Measurements from ENCODE around the gene CCDC15. TPM values are rescaled to one million over a fixed set of nuclear protein-coding genes. Genes with fewer than 3 reads are reported as not detected.

Gene CCDC15
- total RNA-seq, 1 donor from 2014 or later, result 4.0 TPM

GRCh38 chr11:125001079-125001778 lies 47.2 kb downstream of the CCDC15 start:
- Mint-ChIP-seq H3K36me3 (ENCODE audit: insufficient read depth) (peaks cover 9% of the 10 kb centered on the region), H3K9me3 (ENCODE audit: low read depth) (peaks cover 6% of the 10 kb centered on the region), H3K27ac (no peak overlapping the region), H3K27me3 (no peaks in the 10 kb centered on the region), H3K4me1 (ENCODE audit: low read depth) (no peaks in the 10 kb centered on the region), H3K4me3 (ENCODE audit: low read depth) (no peak overlapping the region)
- DNase-seq (ENCODE audit: low spot score, unreplicated experiment), result no peak
- TF ChIP-seq, protein P1, sequence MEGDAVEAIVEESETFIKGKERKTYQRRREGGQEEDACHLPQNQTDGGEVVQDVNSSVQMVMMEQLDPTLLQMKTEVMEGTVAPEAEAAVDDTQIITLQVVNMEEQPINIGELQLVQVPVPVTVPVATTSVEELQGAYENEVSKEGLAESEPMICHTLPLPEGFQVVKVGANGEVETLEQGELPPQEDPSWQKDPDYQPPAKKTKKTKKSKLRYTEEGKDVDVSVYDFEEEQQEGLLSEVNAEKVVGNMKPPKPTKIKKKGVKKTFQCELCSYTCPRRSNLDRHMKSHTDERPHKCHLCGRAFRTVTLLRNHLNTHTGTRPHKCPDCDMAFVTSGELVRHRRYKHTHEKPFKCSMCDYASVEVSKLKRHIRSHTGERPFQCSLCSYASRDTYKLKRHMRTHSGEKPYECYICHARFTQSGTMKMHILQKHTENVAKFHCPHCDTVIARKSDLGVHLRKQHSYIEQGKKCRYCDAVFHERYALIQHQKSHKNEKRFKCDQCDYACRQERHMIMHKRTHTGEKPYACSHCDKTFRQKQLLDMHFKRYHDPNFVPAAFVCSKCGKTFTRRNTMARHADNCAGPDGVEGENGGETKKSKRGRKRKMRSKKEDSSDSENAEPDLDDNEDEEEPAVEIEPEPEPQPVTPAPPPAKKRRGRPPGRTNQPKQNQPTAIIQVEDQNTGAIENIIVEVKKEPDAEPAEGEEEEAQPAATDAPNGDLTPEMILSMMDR (IDR thresholded peaks at IDR 0.05; ENCODE audit: unreplicated experiment), result no peak

DNA sequence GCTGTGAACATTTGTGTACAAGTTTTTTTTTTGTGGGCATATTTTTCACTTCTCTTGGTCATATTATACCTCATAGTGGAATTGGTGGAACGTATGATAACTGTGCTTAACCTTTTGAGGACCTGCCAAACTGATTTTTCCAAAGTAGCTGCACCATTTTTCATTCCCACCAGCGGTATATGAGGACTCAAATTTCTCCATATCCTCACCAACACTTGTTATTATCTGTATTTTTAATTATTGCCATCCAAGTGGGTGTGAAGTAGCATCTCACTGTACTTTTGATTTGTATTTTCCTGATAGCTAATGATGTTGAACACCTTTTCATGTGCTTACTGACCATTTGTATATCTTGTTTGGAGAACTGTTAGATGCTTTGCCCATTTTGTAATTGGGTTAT lies 47.8 kb downstream of the CCDC15 start:
- peaks cover 10% of the 10 kb centered on the region for H3K9me3 Mint-ChIP-seq (ENCODE audit: low read depth)
- no peaks in the 10 kb centered on the region for H3K4me1 Mint-ChIP-seq (ENCODE audit: low read depth)
- no peak overlapping the region for H3K27ac Mint-ChIP-seq
- peaks cover 12% of the 10 kb centered on the region for H3K36me3 Mint-ChIP-seq (ENCODE audit: insufficient read depth)
- no peaks in the 10 kb centered on the region for H3K27me3 Mint-ChIP-seq
- TF ChIP-seq, protein P1 (IDR thresholded peaks at IDR 0.05; ENCODE audit: unreplicated experiment), result no peak
- DNase-seq (ENCODE audit: low spot score, unreplicated experiment), result no peak
- no peak overlapping the region for H3K4me3 Mint-ChIP-seq (ENCODE audit: low read depth)

GRCh38 chr11:125005491-125005890 lies 51.5 kb downstream of the CCDC15 start:
- no peak for DNase-seq (ENCODE audit: low spot score, unreplicated experiment)
- TF ChIP-seq, protein P1 (IDR thresholded peaks at IDR 0.05; ENCODE audit: unreplicated experiment), result no peak
- Mint-ChIP-seq H3K4me1 (ENCODE audit: low read depth) (no peaks in the 10 kb centered on the region), H3K27me3 (no peaks in the 10 kb centered on the region), H3K4me3 (ENCODE audit: low read depth) (no peak overlapping the region), H3K9me3 (ENCODE audit: low read depth) (peaks cover 14% of the 10 kb centered on the region), H3K27ac (no peak overlapping the region), H3K36me3 (ENCODE audit: insufficient read depth) (peaks cover 16% of the 10 kb centered on the region)

DNA sequence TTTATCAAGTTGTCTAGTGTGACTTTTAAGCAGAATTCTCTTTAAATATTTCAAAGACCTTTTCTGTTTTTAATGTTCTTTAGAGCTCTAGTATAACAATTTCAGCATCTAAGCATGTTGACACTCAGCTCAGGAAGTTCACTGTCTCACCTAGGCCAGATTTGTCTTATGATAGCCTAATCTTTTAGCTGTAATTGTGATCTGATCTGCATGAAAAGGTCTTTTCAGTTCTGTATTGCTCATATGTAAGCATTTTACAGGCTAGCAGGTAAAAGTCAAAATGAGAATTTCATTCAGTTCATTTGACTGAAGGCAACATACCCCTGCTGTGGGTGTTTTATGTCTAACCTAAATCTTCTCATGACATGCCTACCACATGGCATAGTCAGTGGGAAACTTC lies 62.4 kb downstream of the CCDC15 start:
- Mint-ChIP-seq H3K9me3 (ENCODE audit: low read depth) (peaks cover 18% of the 10 kb centered on the region), H3K27me3 (no peaks in the 10 kb centered on the region)

DNA sequence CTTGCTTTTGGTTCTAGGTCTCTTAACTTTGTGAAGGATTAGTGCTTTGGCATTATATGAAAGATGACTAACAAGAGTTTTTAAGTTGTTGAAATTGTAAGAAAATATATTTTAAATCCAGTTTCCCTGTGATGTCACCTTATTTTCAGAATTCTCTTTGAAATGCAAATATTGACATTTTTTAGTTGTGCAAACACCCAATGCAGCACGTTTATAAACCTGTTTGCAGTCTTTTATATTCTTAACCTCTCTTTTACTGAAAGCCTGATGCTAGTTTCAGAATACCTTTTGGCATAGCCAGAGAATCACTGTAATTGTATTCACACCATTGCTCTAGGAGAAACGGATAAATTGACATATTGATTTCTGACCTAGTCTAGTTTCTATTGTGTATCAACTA lies 66.3 kb downstream of the CCDC15 start:
- DNase-seq (ENCODE audit: low spot score, unreplicated experiment), result no peak
- no peak overlapping the region for H3K4me3 Mint-ChIP-seq (ENCODE audit: low read depth)
- no peak overlapping the region for H3K27ac Mint-ChIP-seq
- peaks cover 6% of the 10 kb centered on the region for H3K4me1 Mint-ChIP-seq (ENCODE audit: low read depth)
- TF ChIP-seq, protein P1 (IDR thresholded peaks at IDR 0.05; ENCODE audit: unreplicated experiment), result no peak
- H3K27me3 Mint-ChIP-seq, result no peaks in the 10 kb centered on the region
- no peaks in the 10 kb centered on the region for H3K9me3 Mint-ChIP-seq (ENCODE audit: low read depth)
- no peaks in the 10 kb centered on the region for H3K36me3 Mint-ChIP-seq (ENCODE audit: insufficient read depth)

More for the DNA sequence above, 62.4 kb downstream of the CCDC15 start:
- Mint-ChIP-seq H3K36me3 (ENCODE audit: insufficient read depth) (peaks cover 4% of the 10 kb centered on the region), H3K27ac (no peak overlapping the region), H3K4me1 (ENCODE audit: low read depth) (peaks cover 6% of the 10 kb centered on the region), H3K4me3 (ENCODE audit: low read depth) (no peak overlapping the region)
- DNase-seq (ENCODE audit: low spot score, unreplicated experiment), result no peak
- TF ChIP-seq, protein P1 (IDR thresholded peaks at IDR 0.05; ENCODE audit: unreplicated experiment), result no peak
